AG04449 (cell line): ENCODE measurements around the gene DAD1.

Experiments
- CTCF ChIA-PET: fragments of 350-600 bp; formaldehyde crosslinking; extraction: SDS; loops from one replicate; lab custom pipeline; 2021; ENCODE audit warnings: antibody characterized with exemption; lab: Yijun Ruan, JAX
- POLR2A ChIA-PET: fragments of 400-600, 350-600 bp; formaldehyde crosslinking; extraction: SDS; loops from one replicate; lab custom pipeline; 2020; ENCODE audit warnings: antibody characterized with exemption, inconsistent platforms; lab: Yijun Ruan, JAX
- DNase-seq: peaks from one replicate; pipeline ENCODE4 v3.0.0-alpha.2; 2010; ENCODE audit warnings: low read depth, low spot score
- H3K4me3 ChIP-seq: 2 replicates; pipeline ENCODE4 v1.5.1; 2011; ENCODE audit warnings: low read depth, mild to moderate bottlenecking, control low read depth, low read length
- TF ChIP-seq, protein P1 (sequence below): IDR thresholded peaks from one replicate; pipeline ENCODE4 v1.5.1; 2011; ENCODE audit warnings: mild to moderate bottlenecking, moderate library complexity, low read length, control low read depth, inconsistent platforms; ENCODE audit not compliant: insufficient read depth; ENCODE audit errors: missing control alignments

DAD1 gene

DNA sequence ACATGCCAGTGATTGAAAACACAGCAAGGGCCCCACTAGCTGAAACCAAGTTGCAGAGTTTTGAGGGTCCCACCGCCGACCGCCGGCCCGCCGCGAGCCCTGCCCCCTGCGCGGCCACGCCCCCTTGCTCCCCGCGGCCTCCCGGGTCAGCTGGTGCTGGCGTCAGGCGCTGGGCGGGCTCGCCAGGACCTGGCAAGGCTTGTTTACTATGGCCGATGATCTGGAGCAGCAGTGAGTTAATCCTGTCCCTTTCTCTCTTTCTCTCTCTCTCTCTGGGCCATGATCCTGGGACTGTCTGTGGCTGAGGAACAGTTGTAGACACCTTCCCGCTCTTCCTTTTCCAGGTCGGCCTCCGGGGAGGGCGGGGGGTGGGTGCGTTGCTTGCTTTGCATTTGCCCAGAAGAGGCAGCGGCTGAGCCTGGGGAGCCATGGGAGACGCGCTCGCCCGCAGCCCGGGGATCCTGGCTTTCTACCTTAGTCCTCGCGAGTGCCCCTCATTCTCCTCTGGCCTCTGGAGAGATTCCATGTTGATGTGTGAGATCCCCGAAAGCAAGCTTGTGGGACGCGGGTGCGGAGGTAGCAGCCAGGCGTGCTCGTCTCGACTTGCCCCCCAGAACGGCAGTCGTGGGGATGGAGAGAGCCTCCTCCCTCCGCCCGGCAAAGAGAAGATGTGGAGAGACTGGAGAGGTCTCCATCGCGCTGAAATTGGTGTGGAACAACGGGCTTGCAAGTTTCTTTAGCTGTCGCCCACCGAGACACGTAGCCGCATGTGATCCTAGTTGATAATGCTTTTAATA, 9.3 kb upstream of the DAD1 start, which contains the start of gene ABHD4:
ABHD4 (plus strand) TSS at position 202 of the 797 bp plus-strand sequence; CDS start at position 209, 7 bp downstream.
- peak within 1 kb of the TSS; percentile 92 for H3K4me3 ChIP-seq
- TF ChIP-seq, protein P1, sequence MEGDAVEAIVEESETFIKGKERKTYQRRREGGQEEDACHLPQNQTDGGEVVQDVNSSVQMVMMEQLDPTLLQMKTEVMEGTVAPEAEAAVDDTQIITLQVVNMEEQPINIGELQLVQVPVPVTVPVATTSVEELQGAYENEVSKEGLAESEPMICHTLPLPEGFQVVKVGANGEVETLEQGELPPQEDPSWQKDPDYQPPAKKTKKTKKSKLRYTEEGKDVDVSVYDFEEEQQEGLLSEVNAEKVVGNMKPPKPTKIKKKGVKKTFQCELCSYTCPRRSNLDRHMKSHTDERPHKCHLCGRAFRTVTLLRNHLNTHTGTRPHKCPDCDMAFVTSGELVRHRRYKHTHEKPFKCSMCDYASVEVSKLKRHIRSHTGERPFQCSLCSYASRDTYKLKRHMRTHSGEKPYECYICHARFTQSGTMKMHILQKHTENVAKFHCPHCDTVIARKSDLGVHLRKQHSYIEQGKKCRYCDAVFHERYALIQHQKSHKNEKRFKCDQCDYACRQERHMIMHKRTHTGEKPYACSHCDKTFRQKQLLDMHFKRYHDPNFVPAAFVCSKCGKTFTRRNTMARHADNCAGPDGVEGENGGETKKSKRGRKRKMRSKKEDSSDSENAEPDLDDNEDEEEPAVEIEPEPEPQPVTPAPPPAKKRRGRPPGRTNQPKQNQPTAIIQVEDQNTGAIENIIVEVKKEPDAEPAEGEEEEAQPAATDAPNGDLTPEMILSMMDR, result no peak
- ChIA-PET POLR2A (interaction anchor here (0.7 to 1.4 kb wide), 4 partner anchors 9 to 15 kb away, joined by 3 to 8 read pairs (median 6); partner anchors contain the start of gene DAD1), CTCF (interaction anchor here (0.8 to 6.3 kb wide), 24 partner anchors 9 to 274 kb away, joined by 3 to 43 read pairs (median 4); partner anchors contain the start of gene DAD1)
- no peak for DNase-seq

DNA sequence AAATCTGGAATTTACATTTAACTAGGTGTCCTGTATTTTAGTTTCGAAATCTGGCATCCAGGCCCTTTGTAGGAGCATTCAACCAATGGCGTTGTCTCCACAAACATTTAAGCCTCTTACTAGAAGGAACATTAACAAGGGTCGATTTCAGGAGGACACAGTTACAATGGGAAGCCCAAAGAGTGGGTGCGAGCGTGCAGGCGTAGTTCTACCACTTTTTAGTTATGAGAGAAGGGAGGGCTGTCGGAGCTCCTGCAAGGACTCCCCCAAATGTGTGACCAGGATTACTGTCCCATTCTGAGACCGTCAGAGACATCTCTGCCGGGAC, 8.7 kb upstream of the DAD1 start:
- TF ChIP-seq, protein P1, result no peak
- ChIA-PET POLR2A (interaction anchor here (0.5 to 1.4 kb wide), 3 partner anchors 8 to 56 kb away, joined by 3 to 6 read pairs (median 3); partner anchors contain the start of gene DAD1), CTCF (interaction anchor here (0.8 to 6.3 kb wide), 13 partner anchors 9 to 265 kb away, joined by 3 to 43 read pairs (median 4); partner anchors contain the start of gene DAD1)
- no peak for DNase-seq
- H3K4me3 ChIP-seq, result peak overlapping the region; percentile 92

DNA sequence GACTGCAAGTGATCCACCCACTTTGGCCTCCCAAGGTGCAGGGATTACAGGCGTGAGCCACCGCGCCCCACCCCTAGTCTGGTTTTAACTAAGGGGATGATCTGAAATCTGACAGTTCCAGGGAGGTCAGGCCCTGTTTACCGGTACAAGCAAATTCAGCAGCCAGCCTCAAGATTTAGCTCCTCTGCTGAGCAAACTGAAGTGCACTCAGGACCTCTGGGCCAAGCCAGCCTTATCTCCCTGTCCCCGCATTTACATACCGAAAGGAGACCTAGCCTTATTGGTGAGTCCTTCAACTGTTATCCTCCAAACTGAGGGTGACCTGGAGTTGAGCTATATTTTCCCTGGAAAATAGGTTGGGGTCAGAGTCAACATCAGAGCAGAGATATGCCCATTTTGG, 8.2 kb upstream of the DAD1 start:
- POLR2A ChIA-PET, result interaction anchor here (0.5 kb wide), 1 partner anchor 56 kb away, joined by 3 read pairs; no protein-coding TSS in a partner anchor
- DNase-seq, result no peak
- no peak overlapping the region for H3K4me3 ChIP-seq
- TF ChIP-seq, protein P1, result no peak
- CTCF ChIA-PET, result interaction anchor here (0.8 to 6.3 kb wide), 14 partner anchors 8 to 265 kb away, joined by 3 to 43 read pairs (median 4); partner anchors contain the start of gene DAD1

DNA sequence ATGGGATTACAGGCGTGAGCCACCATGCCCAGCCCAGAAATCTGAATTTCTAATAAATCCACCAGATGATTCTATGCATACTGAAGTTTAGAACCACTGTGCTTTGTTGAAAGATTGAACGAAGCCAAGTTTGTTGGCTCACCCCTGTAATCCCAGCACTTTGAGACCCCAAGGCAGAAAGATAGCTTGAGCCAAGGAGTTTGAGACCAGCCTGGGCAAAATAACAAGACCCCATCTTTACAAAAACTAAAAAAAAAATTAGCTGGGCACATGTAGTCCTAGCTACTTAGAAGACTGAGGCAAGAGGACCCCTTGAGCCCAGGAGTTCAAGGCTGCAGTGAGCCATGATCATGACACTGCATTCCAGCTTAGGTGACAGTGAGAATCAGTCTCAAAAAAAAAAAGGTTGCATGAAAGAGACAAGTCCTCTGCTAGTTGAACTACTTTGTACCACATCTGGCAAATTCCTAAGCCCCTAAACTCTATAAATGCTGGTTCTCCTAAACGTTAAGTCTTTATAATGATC, 7.4 kb upstream of the DAD1 start:
- ChIA-PET POLR2A (interaction anchor here (0.7 kb wide), 1 partner anchor 35 kb away, joined by 5 read pairs; no protein-coding TSS in a partner anchor), CTCF (interaction anchor here (0.9 to 6.3 kb wide), 6 partner anchors 11 to 257 kb away, joined by 3 to 43 read pairs (median 4); no protein-coding TSS in a partner anchor)

DNA sequence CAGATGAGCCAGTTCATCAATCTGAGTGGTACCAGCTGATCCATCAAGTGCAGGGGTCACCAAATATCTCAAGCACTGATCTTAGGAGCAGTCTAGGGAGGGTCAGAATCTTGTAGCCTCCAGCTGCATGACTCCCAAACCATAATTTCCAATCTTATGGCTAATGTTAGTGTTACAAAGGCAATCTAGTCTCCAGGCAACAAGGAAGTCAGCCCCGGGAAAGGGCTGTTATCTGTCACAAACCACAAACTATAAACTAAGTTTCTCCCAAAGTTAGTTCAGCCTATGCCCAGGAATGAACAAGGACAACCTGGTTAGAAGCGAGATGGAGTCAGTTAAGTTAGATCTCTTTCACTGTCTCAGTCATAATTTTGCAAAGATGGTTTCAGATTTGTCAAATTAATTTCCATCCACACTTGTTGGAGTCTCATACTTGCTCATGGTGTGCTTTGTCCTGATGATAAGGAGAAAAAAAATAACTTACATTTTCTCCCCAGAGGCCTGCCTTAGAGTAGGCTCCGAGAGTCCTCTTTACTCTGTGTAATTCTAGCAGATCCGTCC, 5.2 kb upstream of the DAD1 start:
- no peak for DNase-seq
- TF ChIP-seq, protein P1, result no peak
- CTCF ChIA-PET, result interaction anchor here (1.0 to 13.5 kb wide), 7 partner anchors 19 to 185 kb away, joined by 3 to 141 read pairs (median 3); partner anchors contain the start of gene OXA1L
- H3K4me3 ChIP-seq, result no peak overlapping the region
- POLR2A ChIA-PET, result no interaction called here

More for the DNA sequence above, 7.4 kb upstream of the DAD1 start:
- DNase-seq, result no peak
- no peak overlapping the region for H3K4me3 ChIP-seq
- TF ChIP-seq, protein P1, result no peak
